ENCODE measurements around the gene TTLL3. TPM values are rescaled to one million over a fixed set of nuclear protein-coding genes. Genes with fewer than 3 reads are reported as not detected.

The TTLL3 gene
- total and polyA plus RNA-seq, 2 donors (not counting 3 experiments of a cell fraction or from before 2014, with no cell fraction given): 43.5 to 65.2 TPM

GRCh38 chr3:9779075-9779593, 30.9 kb upstream of the TTLL3 start:
- Histone ChIP-seq H3K27ac (ENCODE audit: insufficient read depth, low read depth, low read length) (no peak overlapping the region), H3K4me1 (ENCODE audit: control insufficient read depth, extremely low read depth, insufficient read depth, low read length) (no peaks in the 10 kb centered on the region), H3K4me2 (ENCODE audit: insufficient read depth, low read length) (no peak overlapping the region), H3K9me3 (replicated peaks; ENCODE audit: control insufficient read depth, insufficient read depth, low read length) (no peaks in the 10 kb centered on the region), H3K9ac (replicated peaks; ENCODE audit: extremely low read depth, insufficient read depth, low read length) (no peak overlapping the region), H3K9me1 (replicated peaks; ENCODE audit: control insufficient read depth, extremely low read depth, insufficient read depth, low read length) (no peaks in the 10 kb centered on the region), H3K36me3 (ENCODE audit: control insufficient read depth in 2 of 2, extremely low read depth in 1 of 2, insufficient read depth in 2 of 2, low read length in 2 of 2) (peaks cover 0 to 5% of the 10 kb centered on the region in 2 experiments), H4K20me1 (replicated peaks; ENCODE audit: control insufficient read depth, extremely low read depth, insufficient read depth, low read length) (no peaks in the 10 kb centered on the region), H3K79me2 (ENCODE audit: control insufficient read depth, insufficient read depth, low read length) (no peaks in the 10 kb centered on the region), H3K27me3 (ENCODE audit: control insufficient read depth in 2 of 2, insufficient read depth in 2 of 2, low read length in 2 of 2) (no peaks in the 10 kb centered on the region), H3K4me3 (replicated peaks in 1 of 3; ENCODE audit: insufficient read depth in 1 of 3, low read depth in 1 of 3, low read length in 3 of 3) (no peak overlapping the region), H2AFZ (ENCODE audit: low read depth, low read length) (no peak overlapping the region)
- FAIRE-seq: no peak
- ChIA-PET CTCF (no interaction called here), POLR2A (no interaction called here)
- no TSS peak for BruUV-seq (replicated peaks)
- no peak for TF ChIP-seq JUN (IDR thresholded peaks at IDR 0.05; ENCODE audit: borderline replicate concordance, insufficient read depth, insufficient read length, low read depth)
- no peak for TF ChIP-seq FOS (IDR thresholded peaks at IDR 0.05; ENCODE audit: borderline replicate concordance, insufficient read depth, low read length)
- no peak for TF ChIP-seq CTCF (IDR thresholded peaks at IDR 0.05; ENCODE audit: extremely low read depth in 1 of 2, insufficient read depth in 1 of 2, low read depth in 1 of 2, low read length in 2 of 2)
- TF ChIP-seq GATA2 (IDR thresholded peaks at IDR 0.05; ENCODE audit: insufficient read depth, insufficient read length, low read depth, low read length): no peak
- no peak for TF ChIP-seq MYC (IDR thresholded peaks at IDR 0.05; ENCODE audit: low read depth, low read length)
- no peak for TF ChIP-seq POLR2A (IDR thresholded peaks at IDR 0.05; ENCODE audit: low read depth, low read length)
- no peak for TF ChIP-seq EZH2 (IDR thresholded peaks at IDR 0.05; ENCODE audit: borderline replicate concordance, low read depth, low read length, severe bottlenecking)
- no peak for TF ChIP-seq POLR2AphosphoS5 (IDR thresholded peaks at IDR 0.05; ENCODE audit: insufficient read depth, low read depth, low read length)
- dilution Hi-C loops (cut with MboI; ENCODE audit: extremely low pct_ligation_motif_present, low sequenced_read_pairs): no loop called here
- DNase-seq (ENCODE audit: low read depth, low spot score): no peak
- intact Hi-C loops (cut with micrococcal nuclease): no loop called here

Data from endothelial cell of umbilical vein (primary cell).